HepG2 (cell line): ENCODE measurements around the gene ADPRM. TPM values are rescaled to one million over a fixed set of nuclear protein-coding genes. Genes with fewer than 3 reads are reported as not detected.

Experiments
- ATAC-seq: fragments of 200-7000 bp; cut with Tn5 transposase; 3 replicates; pipeline ENCODE4 v1.9.1; 2020; ENCODE audit warnings: mild to moderate bottlenecking, moderate library complexity
- BruUV-seq: library from RNA; stranded (reverse); fragments of 400-500 nt; replicated peaks from 2 replicates; lab custom pipeline; 2021; lab: Mats Ljungman, UMichigan
- CTCF ChIA-PET: fragments of 300-600 bp; formaldehyde crosslinking; extraction: SDS; loops from one replicate; lab custom pipeline; 2021; ENCODE audit warnings: low total read pairs, inconsistent platforms, low intra/inter-chr PET ratio; lab: Yijun Ruan, JAX
- POLR2A ChIA-PET: fragments of 350-600 bp; sonication (Branson Sonifier 250); formaldehyde crosslinking; loops from one replicate; lab custom pipeline; 2020; ENCODE audit warnings: antibody characterized with exemption, inconsistent platforms; lab: Yijun Ruan, JAX
- DNase-seq: peaks from one replicate; pipeline ENCODE4 v3.0.0-alpha.2; 2015; ENCODE audit warnings: low spot score
- FAIRE-seq: peaks from 3 replicates; lab custom pipeline; 2011; peaks lifted over from hg19 to GRCh38; lab: Jason Lieb, UNC
- H2AFZ ChIP-seq: one replicate; pipeline ENCODE4 v1.6.1; 2011; ENCODE audit warnings: low read length, inconsistent platforms
- H3K27ac ChIP-seq: fragments of 300-600 bp; 3 replicates; pipeline ENCODE4 v1.8.0; 2011; ENCODE audit warnings: mixed run types, mild to moderate bottlenecking, mixed read lengths, low read length, inconsistent platforms; ENCODE audit not compliant: insufficient read depth; ENCODE audit errors: extremely low read length
- H3K27me3 ChIP-seq, 2 experiments: fragments of 200-600 bp in 1 of 2; 2 replicates in 1 of 2; 3 replicates in 1 of 2; pipeline versions ENCODE4 v1.6.0 to v1.8.0; 2011; ENCODE audit warnings: low read length in 2 of 2, mild to moderate bottlenecking in 2 of 2, moderate library complexity in 2 of 2, inconsistent platforms in 1 of 2; ENCODE audit not compliant: insufficient read depth in 2 of 2, control insufficient read depth in 1 of 2
- H3K36me3 ChIP-seq, 2 experiments: fragments of 200-600 bp in 1 of 2; replicated peaks in 1 of 2; 2 replicates in 1 of 2; 3 replicates in 1 of 2; pipeline versions ENCODE4 v1.5.1 to v1.8.0; 2011; ENCODE audit warnings: low read length in 2 of 2, inconsistent platforms in 1 of 2; ENCODE audit not compliant: insufficient read depth in 2 of 2, control insufficient read depth in 1 of 2
- H3K4me1 ChIP-seq: 2 replicates; pipeline ENCODE4 v1.5.1; 2012; ENCODE audit warnings: low read length, inconsistent platforms; ENCODE audit not compliant: insufficient read depth
- H3K4me2 ChIP-seq: 2 replicates; pipeline ENCODE4 v1.6.0; 2011; ENCODE audit warnings: low read depth, low read length, inconsistent platforms
- H3K4me3 ChIP-seq, 3 experiments: fragments of 200-600 bp in 1 of 3; sonication (generic), shearing (Covaris generic) in 1 of 3; replicated peaks in 1 of 3; 2 replicates each; pipeline ENCODE4 v1.5.1; 2011 to 2016; ENCODE audit warnings: low read length in 3 of 3, inconsistent platforms in 2 of 3, low read depth in 2 of 3, mild to moderate bottlenecking in 2 of 3, control low read depth in 1 of 3, mixed read lengths in 1 of 3; ENCODE audit not compliant: insufficient read depth in 1 of 3
- H3K79me2 ChIP-seq: one replicate; pipeline ENCODE4 v1.6.1; 2011; ENCODE audit warnings: low read length, inconsistent platforms; ENCODE audit not compliant: insufficient read depth
- H3K9ac ChIP-seq: 2 replicates; pipeline ENCODE4 v1.6.0; 2011; ENCODE audit warnings: mild to moderate bottlenecking, low read depth, low read length, inconsistent platforms; ENCODE audit not compliant: insufficient read depth
- H3K9me3 ChIP-seq: 2 replicates; pipeline ENCODE4 v1.5.1; 2012; ENCODE audit warnings: mild to moderate bottlenecking, low read length
- H4K20me1 ChIP-seq: 2 replicates; pipeline ENCODE4 v1.6.0; 2011; ENCODE audit warnings: inconsistent platforms, mild to moderate bottlenecking, low read length, moderate library complexity; ENCODE audit not compliant: insufficient read depth
- AGO1 ChIP-seq: fragments of 200-400 bp; formaldehyde crosslinking; IDR thresholded peaks from 2 replicates; pipeline ENCODE4 v1.6.1; 2017; ENCODE audit warnings: mild to moderate bottlenecking, low read depth, low read length, moderate library complexity; ENCODE audit not compliant: poor library complexity, severe bottlenecking
- AKAP8 ChIP-seq: sonication (generic); formaldehyde crosslinking; IDR thresholded peaks from 2 replicates; pipeline ENCODE4 v1.5.1; 2020; ENCODE audit warnings: mild to moderate bottlenecking, missing genetic modification reagents
- DNMT3B ChIP-seq: conservative IDR thresholded peaks from 2 replicates; pipeline ENCODE4 v1.6.1; 2016; ENCODE audit warnings: missing biosample characterization, control low read depth
- EHMT2 ChIP-seq: fragments of 200-600 bp; sonication (generic); IDR thresholded peaks from 2 replicates; pipeline ENCODE4 v1.7.0; 2017; ENCODE audit warnings: antibody characterized with exemption, low read depth, low read length, borderline replicate concordance
- MED1 ChIP-seq: sonication (generic); formaldehyde crosslinking; IDR thresholded peaks from 2 replicates; pipeline ENCODE4 v1.4.0; 2020; ENCODE audit warnings: missing genetic modification reagents
- MEIS1 ChIP-seq: sonication (generic); formaldehyde crosslinking; IDR thresholded peaks from 2 replicates; pipeline ENCODE4 v1.9.0; 2021; ENCODE audit warnings: mild to moderate bottlenecking, missing genetic modification reagents, moderate library complexity, borderline replicate concordance
- RFXANK ChIP-seq: IDR thresholded peaks from 2 replicates; pipeline ENCODE4 v1.6.1; 2016
- SOX5 ChIP-seq: IDR thresholded peaks from 2 replicates; pipeline ENCODE4 v1.6.1; 2016; ENCODE audit warnings: borderline replicate concordance
- SP2 ChIP-seq: sonication (generic); formaldehyde crosslinking; IDR thresholded peaks from 2 replicates; pipeline ENCODE4 v1.5.1; 2020; ENCODE audit warnings: mild to moderate bottlenecking, missing genetic modification reagents
- TAF15 ChIP-seq: fragments of 200-400 bp; formaldehyde crosslinking; IDR thresholded peaks from one replicate; pipeline ENCODE4 v1.6.1; 2018; ENCODE audit warnings: mild to moderate bottlenecking, low read depth, low read length; ENCODE audit not compliant: poor library complexity, severe bottlenecking
- WGBS: methylation state at CpG from one replicate; pipeline ENCODE4 v1.1.6; 2017; ENCODE audit warnings: low lambda C conversion rate; 5-methylcytosine and 5-hydroxymethylcytosine counted together
- in situ Hi-C: cut with HindIII; loops from 2 replicates; pipeline ENCODE4 v1.10.0; 2017; ENCODE audit warnings: low pct_unique_long_range_greater_than_20kb; ENCODE audit not compliant: extremely low pct_ligation_motif_present
- intact Hi-C: fragments of 100-400 bp; cut with micrococcal nuclease; formaldehyde crosslinking; loops from one replicate; pipeline ENCODE4 v1.10.0; 2022; ENCODE audit not compliant: unreplicated experiment
- polyA plus RNA-seq, 8 experiments: library from polyadenylated mRNA; depleted of rRNA in 3 of 8; stranded (reverse) in 7 of 8; unstranded in 1 of 8; fragments of >200 nt; fragmentation: Illumina TruSeq in 4 of 8; extraction: Trizol in 4 of 8; gene quantifications; 2 replicates each; pipeline versions ENCODE4 v1.2.1 to v1.2.3, GENCODE V29; 2011 to 2016; ENCODE audit warnings: low read depth in 4 of 8, missing spikeins in 1 of 8, mixed read lengths in 1 of 8; ENCODE audit not compliant: insufficient read depth in 1 of 8
- total RNA-seq, 5 experiments: library from RNA; depleted of rRNA; stranded (reverse); fragments of >200 nt; fragmentation: Illumina TruSeq; extraction: Trizol; gene quantifications; 2 replicates each; pipeline ENCODE4 v1.2.3, GENCODE V29; 2016; ENCODE audit warnings: low read depth in 1 of 5

The ADPRM gene
- total and polyA plus RNA-seq, 2 of the 13 experiments (the other 11 are each of a cell fraction or from before 2014, with no cell fraction given) = 5.6 to 10.8 TPM

DNA sequence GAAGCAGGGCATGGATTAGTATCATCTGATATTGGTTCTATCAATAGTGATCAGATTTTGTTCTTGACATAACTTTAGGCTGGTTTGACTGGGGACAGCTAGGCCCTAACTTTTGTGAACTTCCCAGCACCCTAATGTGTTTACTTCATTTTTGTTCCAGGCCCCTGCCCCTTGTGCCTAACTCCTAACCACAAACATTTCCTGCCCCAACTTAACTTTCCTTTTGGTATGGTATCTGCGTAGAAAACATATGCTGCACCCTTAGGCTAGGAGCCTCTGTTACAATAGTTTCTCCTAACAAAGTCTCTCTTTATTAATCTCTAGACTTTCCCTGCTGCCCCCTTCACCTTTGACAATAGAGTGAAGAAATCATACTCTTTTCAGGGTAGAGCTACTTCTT is 2.5 kb downstream of the ADPRM start:
- H3K36me3 ChIP-seq = peaks cover 3 to 6% of the 10 kb centered on the region in 2 experiments; a peak in 2 of 5 replicates
- 100% methylated on average over 1 of the region's 1 CpG for WGBS
- H3K4me3 ChIP-seq = no peak overlapping the region
- ChIA-PET CTCF (no interaction called here), POLR2A (interaction anchor here (0.8 kb wide), 1 partner anchor 31 kb away, joined by 4 read pairs; no protein-coding TSS in a partner anchor)
- no peak for ATAC-seq
- in situ Hi-C loops = no loop called here
- no peaks in the 10 kb centered on the region for H4K20me1 ChIP-seq
- no TSS peak for BruUV-seq
- H3K4me2 ChIP-seq = no peak overlapping the region
- H3K9me3 ChIP-seq = no peaks in the 10 kb centered on the region
- DNase-seq = no peak
- no peak overlapping the region for H3K9ac ChIP-seq
- no peaks in the 10 kb centered on the region; a peak in 1 of 5 replicates for H3K27me3 ChIP-seq
- no peak for FAIRE-seq
- H3K79me2 ChIP-seq = peaks cover 26% of the 10 kb centered on the region
- no peak for TF ChIP-seq MED1 (CRISPR knock-in tag)
- TF ChIP-seq, all 625 proteins: peak for 0
- H3K4me1 ChIP-seq = peaks cover 19% of the 10 kb centered on the region
- no peak overlapping the region for H3K27ac ChIP-seq
- intact Hi-C loops = loop anchor here (5.0 kb wide), 1 partner anchor 32 kb away; the partner anchor contains the start of gene TMEM220
- no peak overlapping the region for H2AFZ ChIP-seq

DNA sequence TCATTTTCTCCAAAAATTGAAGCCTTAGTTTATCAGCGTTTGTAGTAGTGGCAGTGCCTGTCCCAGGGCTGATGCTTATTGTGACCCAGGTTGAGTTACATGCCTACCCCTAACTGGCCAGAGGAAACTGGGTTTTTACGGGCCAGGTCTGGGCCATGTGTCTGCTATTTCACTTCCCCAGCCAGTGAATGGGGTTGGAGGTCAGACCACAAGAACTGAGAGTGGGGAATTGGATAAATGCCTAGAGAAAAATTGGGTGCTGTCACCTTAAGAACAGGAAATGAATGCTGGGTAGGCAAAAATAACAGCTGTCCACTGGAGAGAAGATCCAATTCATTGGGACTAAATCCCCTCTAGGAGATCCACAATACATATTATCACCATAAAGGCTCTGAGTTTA is 5.2 kb downstream of the ADPRM start:
- TF ChIP-seq DNMT3B (CRISPR knock-in tag) (no peak), AKAP8 (CRISPR knock-in tag) (no peak), SOX5 (CRISPR knock-in tag) (no peak), AGO1 (no peak), SP2 (CRISPR knock-in tag) (no peak), EHMT2 (no peak), MEIS1 (no peak), TAF15 (no peak), RFXANK (CRISPR knock-in tag) (no peak)
- peaks cover 4% of the 10 kb centered on the region for H3K79me2 ChIP-seq
- H3K9me3 ChIP-seq = no peaks in the 10 kb centered on the region
- H3K4me1 ChIP-seq = peaks cover 5% of the 10 kb centered on the region; the same call in 1 of the 2 replicates
- H3K9ac ChIP-seq = no peak overlapping the region
- intact Hi-C loops = no loop called here
- in situ Hi-C loops = no loop called here
- DNase-seq = no peak
- 89% methylated on average over 2 of the region's 2 CpGs for WGBS
- ChIA-PET POLR2A (no interaction called here), CTCF (no interaction called here)
- ATAC-seq = no peak
- peaks cover 1 to 16% of the 10 kb centered on the region in 2 experiments; a peak in 3 of 5 replicates for H3K36me3 ChIP-seq
- H3K4me3 ChIP-seq = no peak overlapping the region
- BruUV-seq = no TSS peak
- no peak overlapping the region for H3K27ac ChIP-seq
- H3K27me3 ChIP-seq = no peaks in the 10 kb centered on the region
- no peak overlapping the region for H2AFZ ChIP-seq
- no peak overlapping the region for H3K4me2 ChIP-seq
- H4K20me1 ChIP-seq = no peaks in the 10 kb centered on the region
- no peak for FAIRE-seq
